HUES64 (cell line): ENCODE results near the gene ABCF3.

Experiments
- H3K27ac ChIP-seq: 2 replicates; pipeline ENCODE4 v1.7.0; 2013; ENCODE audit warnings: low read depth, low read length, inconsistent platforms
- H3K27me3 ChIP-seq: 2 replicates; pipeline ENCODE4 v1.6.1; 2013; ENCODE audit warnings: mild to moderate bottlenecking, low read length; ENCODE audit not compliant: insufficient read depth
- H3K36me3 ChIP-seq: 2 replicates; pipeline ENCODE4 v1.6.1; 2013; ENCODE audit warnings: mild to moderate bottlenecking, low read length; ENCODE audit not compliant: insufficient read depth
- H3K4me1 ChIP-seq: 2 replicates; pipeline ENCODE4 v1.6.1; 2013; ENCODE audit warnings: mild to moderate bottlenecking, low read length, moderate library complexity; ENCODE audit not compliant: insufficient read depth
- H3K4me3 ChIP-seq: 2 replicates; pipeline ENCODE4 v1.5.1; 2013; ENCODE audit warnings: mild to moderate bottlenecking, low read length, moderate library complexity
- H3K9ac ChIP-seq: 2 replicates; pipeline ENCODE4 v1.6.1; 2013; ENCODE audit warnings: mild to moderate bottlenecking, low read depth, low read length
- H3K9me3 ChIP-seq: 2 replicates; pipeline ENCODE4 v1.6.1; 2013; ENCODE audit warnings: low read depth, low read length; ENCODE audit not compliant: insufficient read depth
- WGBS: fragments of 150-250, 120-280 bp; methylation state at CpG from one replicate; pipeline ENCODE4 v1.1.7; 2013; ENCODE audit warnings: missing lambda C conversion rate; 5-methylcytosine and 5-hydroxymethylcytosine counted together

ABCF3 gene

GRCh38 chr3:184241141-184241446 is 55.1 kb downstream of the ABCF3 start:
- Histone ChIP-seq H3K27me3 (no peaks in the 10 kb centered on the region), H3K4me1 (no peaks in the 10 kb centered on the region), H3K27ac (no peak overlapping the region), H3K9me3 (no peaks in the 10 kb centered on the region), H3K4me3 (peak overlapping the region; percentile 24; the same call in 1 of the 2 replicates), H3K9ac (no peak overlapping the region), H3K36me3 (peaks cover 37% of the 10 kb centered on the region)
- WGBS: 85% methylated on average over 17 of the region's 17 CpGs

GRCh38 chr3:184241447-184242296 is 55.7 kb downstream of the ABCF3 start:
- WGBS: 78% methylated on average over 46 of the region's 46 CpGs
- Histone ChIP-seq H3K9me3 (no peaks in the 10 kb centered on the region), H3K4me3 (peak overlapping the region; percentile 24; the same call in 1 of the 2 replicates), H3K27me3 (no peaks in the 10 kb centered on the region), H3K36me3 (peaks cover 37% of the 10 kb centered on the region), H3K4me1 (no peaks in the 10 kb centered on the region), H3K27ac (no peak overlapping the region), H3K9ac (no peak overlapping the region)

GRCh38 chr3:184242297-184242685 is 56.3 kb downstream of the ABCF3 start:
- Histone ChIP-seq H3K36me3 (peaks cover 37% of the 10 kb centered on the region), H3K27ac (no peak overlapping the region)

More at GRCh38 chr3:184242297-184242685, 56.3 kb downstream of the ABCF3 start:
- Histone ChIP-seq H3K9me3 (no peaks in the 10 kb centered on the region), H3K4me3 (no peak overlapping the region), H3K27me3 (no peaks in the 10 kb centered on the region), H3K4me1 (no peaks in the 10 kb centered on the region), H3K9ac (no peak overlapping the region)
- WGBS: 97% methylated on average over 5 of the region's 5 CpGs
